IPS-NIHi11 (cell line): ENCODE data around the gene CAVIN3.
"Not testable (repeated sequence)": the region's sequence is repeated elsewhere in the genome, so short reads cannot be mapped to it uniquely, and the experiment has no call there.

ENCODE experiments used
- DNase-seq: peaks from one replicate; pipeline ENCODE4 v3.0.0; 2012; ENCODE audit warnings: mixed read lengths, low spot score

The CAVIN3 gene

DNA sequence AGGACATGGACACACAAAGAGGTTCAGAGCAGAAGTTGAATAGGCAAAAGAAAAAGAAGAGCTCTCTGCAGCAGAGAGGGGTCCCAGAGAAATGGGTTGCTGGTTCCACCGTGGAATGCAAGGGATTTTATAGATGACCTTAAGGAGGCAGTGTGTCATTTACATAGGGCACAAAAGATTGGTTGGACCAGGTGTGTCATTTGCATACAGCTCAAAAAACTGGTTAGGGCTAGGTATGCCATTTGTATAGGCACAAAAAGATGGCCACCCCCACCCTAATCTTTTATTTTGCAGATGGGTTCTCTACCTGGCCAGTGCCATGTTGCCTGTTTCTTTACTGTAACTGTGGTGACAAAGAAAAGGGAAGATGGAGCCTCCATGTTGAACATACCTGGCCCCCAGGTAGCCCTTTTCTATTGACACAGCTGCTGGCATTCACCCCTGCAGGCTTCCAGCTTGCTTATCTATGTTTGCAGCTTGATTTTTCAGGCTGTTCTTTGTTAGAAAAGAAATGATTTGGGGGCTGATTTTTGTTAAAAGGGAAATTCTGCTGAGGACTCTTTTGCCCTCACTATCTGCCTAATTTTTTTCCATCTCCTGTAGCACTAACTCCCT lies 3.1 kb upstream of the CAVIN3 start:
- DNase-seq, result peak; percentile 23

GRCh38 chr11:6321961-6322362 lies 1.7 kb upstream of the CAVIN3 start:
- no peak for DNase-seq

DNA sequence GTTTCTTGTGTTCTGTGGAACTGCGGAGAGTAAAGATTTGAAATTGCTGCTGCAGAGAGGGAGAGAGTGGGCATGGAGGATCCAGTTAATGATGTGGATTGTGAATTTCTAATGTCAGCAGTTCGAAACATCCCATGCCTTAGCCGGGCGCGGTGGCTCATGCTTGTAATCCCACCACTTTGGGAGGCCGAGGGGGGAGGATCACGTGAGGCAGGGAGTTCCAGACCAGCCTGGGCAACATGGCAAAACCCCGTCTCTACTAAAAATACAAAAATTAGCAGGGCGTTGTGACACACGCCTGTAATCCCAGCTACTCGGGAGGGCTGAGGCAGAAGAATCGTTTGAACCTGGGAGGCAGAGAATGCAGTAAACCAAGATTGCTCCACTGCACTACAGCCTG lies 1.1 kb upstream of the CAVIN3 start:
- no peak for DNase-seq

DNA sequence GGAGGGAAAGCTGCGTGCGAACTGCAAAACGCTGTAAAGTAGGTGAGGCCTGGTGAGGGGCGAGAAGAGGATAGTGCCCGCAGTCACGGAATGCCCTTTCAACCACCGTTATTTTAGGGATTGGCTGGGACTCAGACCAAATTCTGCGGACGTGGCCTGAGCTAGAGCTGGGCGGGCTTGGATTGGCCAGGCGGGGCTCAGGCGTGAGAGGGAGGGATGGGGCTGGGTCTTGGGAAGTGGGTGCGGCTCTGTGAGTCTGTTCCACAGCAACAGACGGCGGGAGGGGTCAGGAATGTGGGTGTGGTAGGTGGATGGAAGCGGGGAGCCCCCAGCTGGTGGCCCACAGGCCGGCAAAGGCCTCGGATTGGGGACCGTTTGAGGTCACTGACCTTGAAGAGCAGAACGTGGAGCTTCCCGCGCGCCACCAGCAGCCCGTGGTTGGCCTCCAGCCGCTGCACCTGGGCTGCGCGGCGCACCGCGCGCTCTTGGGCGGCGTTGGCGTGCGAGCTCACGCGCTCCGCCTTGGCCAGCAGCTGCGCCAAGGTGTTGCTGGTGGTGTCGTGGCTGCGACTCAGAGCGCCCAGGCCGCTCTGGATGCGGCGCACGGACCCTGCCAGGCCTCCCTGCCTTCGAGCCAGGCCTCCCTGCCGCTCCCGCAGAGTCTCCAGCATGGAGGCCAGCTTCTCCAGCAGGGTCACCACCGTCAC lies 444 bp downstream of the CAVIN3 start:
- peak; percentile 85 for DNase-seq

- DNase-seq, result peak; percentile 56
These were observed 1.1 kb downstream of the CAVIN3 start for GRCh38 chr11:6319001-6319703.

DNA sequence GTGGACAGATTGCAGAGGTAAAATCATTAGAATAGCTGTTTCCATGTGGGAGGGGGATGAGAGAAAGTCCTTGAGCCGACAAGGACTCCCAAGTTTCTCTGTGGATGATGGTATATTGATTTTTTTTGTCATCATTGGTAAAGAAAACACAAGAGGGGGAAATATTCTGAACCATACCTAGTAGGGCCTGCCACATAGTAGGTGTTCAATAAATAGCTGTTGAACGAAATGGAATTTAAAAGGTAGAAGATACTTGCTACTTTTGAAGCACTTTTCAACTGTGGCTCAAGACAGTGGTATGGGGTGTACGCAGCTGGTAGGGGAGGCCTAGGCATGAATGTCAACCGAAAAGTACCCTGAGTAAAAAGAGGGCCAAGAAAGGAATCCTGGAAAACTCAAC lies 2.1 kb downstream of the CAVIN3 start:
- DNase-seq, result no peak

DNA sequence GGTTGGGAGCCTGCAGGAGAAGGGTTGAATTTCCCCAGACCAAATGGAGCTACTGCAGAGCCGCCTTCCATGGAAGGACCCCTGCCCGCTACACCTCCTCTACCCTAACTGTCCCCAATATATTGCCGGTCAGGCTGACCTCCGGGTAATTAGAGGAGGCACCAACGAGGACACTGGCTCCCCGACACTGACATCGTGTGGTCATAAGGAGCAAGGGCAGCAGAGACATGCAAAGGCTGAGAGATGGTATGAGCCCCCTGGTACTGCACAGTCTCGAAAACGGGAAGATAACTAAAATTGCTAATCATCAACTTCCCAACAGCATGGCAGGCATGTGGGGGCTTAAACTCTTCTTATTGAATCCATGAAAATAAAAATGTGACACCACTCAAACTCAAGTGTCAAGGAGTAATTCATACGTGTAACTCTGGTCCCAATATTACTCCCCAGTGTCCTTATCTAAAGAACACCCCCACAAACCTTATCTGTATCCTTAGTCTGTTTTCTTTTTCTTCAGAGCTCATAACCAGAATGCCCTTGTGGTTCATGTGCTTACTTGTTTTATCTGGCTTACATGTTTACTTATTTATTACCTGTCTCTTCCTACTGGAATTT lies 4.4 kb downstream of the CAVIN3 start:
- DNase-seq, result peak; percentile 79

GRCh38 chr11:6312106-6312505 lies 8.2 kb downstream of the CAVIN3 start:
- no peak for DNase-seq

GRCh38 chr11:6307876-6308275 lies 12.4 kb downstream of the CAVIN3 start:
- no peak for DNase-seq

DNA sequence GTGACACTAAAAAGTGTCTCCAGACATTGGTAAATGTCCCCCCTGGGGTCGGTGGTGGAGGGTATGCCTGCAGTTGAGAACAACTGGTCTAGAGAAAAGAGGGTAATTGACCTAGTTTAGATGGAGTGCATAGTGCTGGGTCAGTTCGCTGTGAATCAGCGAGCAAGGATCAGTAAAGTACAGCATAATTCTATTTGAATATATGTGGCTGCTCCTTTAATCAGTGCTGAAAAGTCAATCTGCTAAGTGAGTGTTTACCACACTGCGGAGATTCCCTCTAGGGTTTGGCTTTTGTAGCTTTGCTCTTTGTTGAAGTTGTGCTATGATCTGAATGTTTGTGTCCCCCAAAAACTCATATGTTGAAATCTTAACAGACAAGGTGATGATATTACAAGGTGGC lies 15.0 kb downstream of the CAVIN3 start:
- DNase-seq, result no peak

DNA sequence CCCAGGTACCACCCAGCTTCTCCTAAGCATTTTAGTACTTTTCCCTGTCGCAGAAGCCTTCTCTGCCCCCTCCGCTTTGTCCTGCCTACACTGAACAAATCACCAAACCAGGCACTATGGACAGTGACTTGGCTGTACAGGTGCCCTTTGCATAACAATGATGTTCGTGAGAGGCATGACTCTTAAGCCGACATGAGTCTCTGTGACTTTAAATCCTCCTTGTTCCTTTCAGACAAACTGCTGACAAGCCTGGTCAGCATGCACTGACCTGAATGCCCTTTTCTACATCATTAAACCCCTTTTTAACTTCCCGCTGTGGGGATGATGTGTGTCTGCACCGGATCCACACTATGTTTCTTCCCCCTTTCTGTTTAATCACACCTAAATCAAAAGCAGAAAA lies 16.6 kb downstream of the CAVIN3 start:
- peak; percentile 37 for DNase-seq

DNA sequence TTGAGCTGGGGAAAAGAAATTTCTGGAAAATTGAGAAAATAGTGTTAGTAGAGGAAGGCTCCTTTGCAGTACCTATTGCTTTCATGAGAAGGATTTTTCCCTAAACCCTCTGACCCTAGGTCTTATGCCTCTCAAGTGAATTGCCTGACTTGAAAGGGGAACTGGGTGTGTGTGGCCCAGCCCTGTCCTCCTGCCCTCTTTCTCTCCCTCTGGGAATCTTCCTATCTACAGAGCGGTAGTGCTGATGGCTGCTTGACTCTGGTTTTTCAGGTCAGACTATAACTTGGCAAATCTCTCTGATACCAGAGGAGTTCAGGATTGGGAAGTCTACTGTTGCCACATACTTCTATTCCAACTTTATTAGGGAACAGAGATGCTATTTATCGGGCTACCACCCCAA lies 19.2 kb downstream of the CAVIN3 start:
- no peak for DNase-seq

DNA sequence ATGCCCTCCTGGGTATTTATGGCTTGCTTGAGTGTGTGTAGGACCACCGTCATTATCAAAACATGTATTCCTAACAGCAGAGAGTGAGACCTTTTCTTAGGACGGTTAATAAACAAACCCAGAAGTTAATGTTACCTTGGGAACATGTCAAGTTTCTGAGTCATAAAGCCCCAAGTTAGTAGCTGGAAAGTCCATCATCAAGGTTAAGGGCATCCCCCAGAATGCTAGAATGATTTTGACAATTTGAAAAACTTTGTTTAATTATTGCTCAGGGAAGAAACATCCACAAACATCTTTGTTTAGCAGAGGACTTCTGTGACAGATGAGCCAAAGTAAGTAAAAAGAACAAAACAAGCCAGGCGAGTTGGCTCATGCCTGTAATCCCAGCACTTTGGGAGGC lies 20.0 kb downstream of the CAVIN3 start:
- DNase-seq, result no peak

DNA sequence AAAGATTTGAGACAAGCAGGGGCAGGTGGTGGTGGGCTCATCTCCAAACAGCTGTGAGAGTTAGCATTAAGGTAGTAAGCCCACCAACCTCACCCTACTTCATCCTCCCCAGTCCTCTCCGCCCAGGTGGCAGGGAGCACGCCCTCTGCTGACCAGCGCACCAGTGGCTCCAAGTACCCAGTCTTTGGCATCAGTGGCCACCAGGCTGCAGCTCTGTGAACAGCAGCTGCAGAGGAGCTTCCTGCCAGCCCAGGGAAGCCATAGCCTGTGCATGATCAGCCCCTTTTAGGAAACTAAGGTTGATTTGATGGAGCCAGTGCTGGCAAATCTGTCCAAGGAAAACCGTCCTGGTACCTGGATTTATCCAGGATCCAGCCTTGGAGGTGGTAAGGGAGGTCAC lies 21.7 kb downstream of the CAVIN3 start:
- peak; percentile 73 for DNase-seq

DNA sequence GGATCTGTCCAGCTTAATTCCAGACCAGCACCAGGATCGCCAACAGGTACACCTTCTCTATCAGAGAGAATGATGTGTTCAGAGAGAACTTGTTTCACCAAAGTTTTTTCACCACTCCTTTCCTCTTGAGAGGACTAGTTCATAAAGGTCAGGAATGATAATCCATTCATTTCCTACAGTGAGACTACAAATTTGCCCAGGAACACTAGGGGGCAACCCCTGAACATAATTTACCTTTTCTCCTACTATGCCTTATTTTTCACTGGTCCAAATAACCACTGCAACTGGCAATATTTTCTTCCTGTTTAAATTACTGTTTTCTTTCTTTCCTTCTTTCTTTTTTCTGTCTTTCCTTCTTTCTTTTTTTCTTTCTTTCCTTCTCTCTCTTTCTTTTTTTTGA lies 22.5 kb downstream of the CAVIN3 start:
- no peak for DNase-seq

- no peak for DNase-seq
These were observed 35.3 kb downstream of the CAVIN3 start for GRCh38 chr11:6285019-6285418.

- no peak for DNase-seq
These were observed 36.1 kb downstream of the CAVIN3 start for GRCh38 chr11:6284250-6284649.

GRCh38 chr11:6283453-6284023 lies 36.8 kb downstream of the CAVIN3 start:
- no peak for DNase-seq

DNA sequence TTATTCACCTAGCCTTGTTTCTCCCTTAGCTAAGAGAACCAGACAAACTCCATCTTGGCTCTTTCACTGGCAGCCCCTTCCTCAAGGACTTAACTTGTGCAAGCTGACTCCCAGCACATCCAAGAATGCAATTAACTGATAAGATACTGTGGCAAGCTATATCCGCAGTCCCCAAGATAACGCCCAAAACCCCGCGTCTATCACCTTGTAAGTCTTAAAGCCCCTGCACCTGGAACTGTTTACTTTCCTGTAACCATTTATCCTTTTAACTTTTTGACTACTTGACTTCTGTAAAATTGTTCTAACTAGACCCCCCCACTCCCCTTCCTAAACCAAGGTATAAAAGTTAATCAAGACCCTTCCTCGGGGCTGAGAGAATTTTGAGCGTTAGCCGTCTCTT lies 39.5 kb downstream of the CAVIN3 start:
- not testable (repeated sequence) for DNase-seq

- DNase-seq, result no peak
These were observed 47.1 kb downstream of the CAVIN3 start for GRCh38 chr11:6273188-6273587.

DNA sequence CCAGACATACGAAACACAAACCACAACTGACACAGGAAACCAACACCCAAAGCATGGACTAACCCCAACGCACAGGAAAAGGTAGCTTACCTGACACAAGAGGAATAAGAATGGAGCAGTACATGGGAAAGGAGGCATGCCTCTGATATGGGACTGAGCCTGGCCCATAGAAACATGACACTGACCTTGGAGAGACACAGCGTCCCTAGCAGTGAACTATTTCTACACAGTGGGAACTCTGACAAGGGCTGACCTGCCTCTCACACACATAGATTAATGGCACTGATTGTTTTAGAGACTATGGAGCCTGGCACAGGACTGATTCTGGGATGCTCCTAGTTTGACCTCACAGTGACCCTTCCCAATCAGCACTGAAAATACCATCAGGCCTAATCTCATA lies 48.7 kb downstream of the CAVIN3 start:
- DNase-seq, result no peak

DNA sequence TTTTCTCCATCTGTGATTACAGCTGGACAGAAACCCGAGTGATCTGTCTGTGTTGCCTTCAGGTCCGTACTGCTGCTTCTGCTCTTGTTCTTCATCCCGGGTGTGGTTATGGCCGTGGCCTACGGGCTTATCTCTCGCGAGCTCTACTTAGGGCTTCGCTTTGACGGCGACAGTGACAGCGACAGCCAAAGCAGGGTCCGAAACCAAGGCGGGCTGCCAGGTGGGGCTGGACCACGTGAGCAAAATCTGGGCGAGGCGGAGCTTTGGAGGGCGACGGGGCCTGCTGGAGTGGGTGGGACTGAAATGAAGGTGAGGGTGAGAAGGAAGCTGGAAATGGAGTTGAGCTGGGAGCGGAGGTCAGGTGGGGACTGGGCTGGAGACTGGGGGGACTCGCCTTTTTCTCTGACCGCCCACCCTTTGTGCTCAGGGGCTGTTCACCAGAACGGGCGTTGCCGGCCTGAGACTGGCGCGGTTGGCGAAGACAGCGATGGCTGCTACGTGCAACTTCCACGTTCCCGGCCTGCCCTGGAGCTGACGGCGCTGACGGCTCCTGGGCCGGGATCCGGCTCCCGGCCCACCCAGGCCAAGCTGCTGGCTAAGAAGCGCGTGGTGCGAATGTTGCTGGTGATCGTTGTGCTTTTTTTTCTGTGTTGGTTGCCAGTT lies 49.6 kb downstream of the CAVIN3 start:
- DNase-seq, result no peak
